Breast epithelium (tissue), 4 donors: ENCODE measurements around the gene FOXS1. TPM values are rescaled to one million over a fixed set of nuclear protein-coding genes. Genes with fewer than 3 reads are reported as not detected.
A peak's percentile ranks its signal among the peaks of the same experiment; 100 is the strongest.

Experiments used
- DNase-seq, 2 donors: peaks; one replicate each; pipeline ENCODE4 v3.0.0-alpha.2; 2019; ENCODE audit warnings: low spot score in 2 of 2
- H3K27ac ChIP-seq, 2 donors: fragments of 200-600 bp; sonication (generic) in 1 of 2; one replicate each; pipeline ENCODE4 v1.5.1; 2016 to 2019; ENCODE audit warnings: mild to moderate bottlenecking in 1 of 2
- H3K27me3 ChIP-seq, 2 donors: fragments of 200-600 bp; sonication (generic) in 1 of 2; one replicate each; pipeline versions ENCODE4 v1.5.1 to v1.6.0; 2017 to 2019; ENCODE audit warnings: control low read depth in 1 of 2, mild to moderate bottlenecking in 1 of 2
- H3K36me3 ChIP-seq: fragments of 200-600 bp; one replicate; pipeline ENCODE4 v1.5.1; 2019
- H3K4me1 ChIP-seq, 2 donors: fragments of 200-600 bp; sonication (generic); one replicate each; pipeline ENCODE4 v1.5.1; 2016 to 2019; ENCODE audit warnings: control low read depth in 1 of 2
- H3K4me3 ChIP-seq, 3 donors: fragments of 200-600 bp; sonication (generic); 1 replicate in 2 of 3; 2 replicates in 1 of 3; pipeline ENCODE4 v1.5.1; 2016 to 2019; ENCODE audit warnings: mild to moderate bottlenecking in 3 of 3, moderate library complexity in 2 of 3
- H3K9me3 ChIP-seq, 2 donors: fragments of 200-600 bp; sonication (generic) in 1 of 2; one replicate each; pipeline ENCODE4 v1.5.1; 2016 to 2019; ENCODE audit warnings: control low read depth in 1 of 2
- POLR2A ChIP-seq: fragments of 450-650 bp; IDR thresholded peaks from one replicate; pipeline ENCODE4 v1.6.1; 2016; ENCODE audit warnings: antibody characterized with exemption, mild to moderate bottlenecking, moderate library complexity
- POLR2AphosphoS5 ChIP-seq, 3 donors: sonication (generic); formaldehyde crosslinking; IDR thresholded peaks; one replicate each; pipeline ENCODE4 v1.6.1; 2017; ENCODE audit warnings: antibody characterized with exemption in 3 of 3
- intact Hi-C: fragments of 100-400 bp; cut with DNase I; formaldehyde crosslinking; loops from one replicate; pipeline ENCODE4 v1.15.1; 2023; ENCODE audit warnings: low total_unique reads
- total RNA-seq, 3 donors: library from RNA; depleted of rRNA; stranded (reverse); fragments of >200 nt; gene quantifications; one replicate each; pipeline ENCODE4 v1.1.0, GENCODE V29; 2016
- TF ChIP-seq, protein P1 (sequence below), 3 donors: fragments of 450-650 bp; IDR thresholded peaks; one replicate each; pipeline ENCODE4 v1.5.1; 2016 to 2017; ENCODE audit warnings: antibody characterized with exemption in 3 of 3, mild to moderate bottlenecking in 3 of 3, moderate library complexity in 3 of 3

The FOXS1 gene
- total RNA-seq, 3 donors from 2014 or later = 0.44 to 0.98 TPM; not detected in 1

DNA sequence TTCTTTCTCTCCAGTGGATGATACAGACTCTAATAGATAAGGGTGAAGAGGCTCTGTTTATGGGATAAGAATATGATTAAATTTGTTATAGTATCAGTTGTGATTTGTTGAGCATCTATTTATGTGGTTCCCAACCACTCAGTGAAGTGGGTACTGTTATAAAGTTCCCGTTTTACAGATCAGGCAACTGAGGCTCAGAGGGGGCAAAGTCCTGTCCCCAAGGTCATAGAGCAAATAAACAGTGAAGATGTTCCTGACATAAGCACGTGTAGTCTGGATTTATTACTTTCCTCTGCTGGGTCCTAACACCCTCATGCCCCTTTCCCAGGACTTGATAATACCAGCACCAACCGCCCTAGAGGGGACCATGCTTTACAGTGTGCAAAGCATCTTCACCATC lies 20.8 kb upstream of the FOXS1 start:
- peaks cover 4 to 12% of the 10 kb centered on the region in 2 donors for H3K4me1 ChIP-seq
- no peaks in the 10 kb centered on the region for H3K36me3 ChIP-seq
- TF ChIP-seq, protein P1, sequence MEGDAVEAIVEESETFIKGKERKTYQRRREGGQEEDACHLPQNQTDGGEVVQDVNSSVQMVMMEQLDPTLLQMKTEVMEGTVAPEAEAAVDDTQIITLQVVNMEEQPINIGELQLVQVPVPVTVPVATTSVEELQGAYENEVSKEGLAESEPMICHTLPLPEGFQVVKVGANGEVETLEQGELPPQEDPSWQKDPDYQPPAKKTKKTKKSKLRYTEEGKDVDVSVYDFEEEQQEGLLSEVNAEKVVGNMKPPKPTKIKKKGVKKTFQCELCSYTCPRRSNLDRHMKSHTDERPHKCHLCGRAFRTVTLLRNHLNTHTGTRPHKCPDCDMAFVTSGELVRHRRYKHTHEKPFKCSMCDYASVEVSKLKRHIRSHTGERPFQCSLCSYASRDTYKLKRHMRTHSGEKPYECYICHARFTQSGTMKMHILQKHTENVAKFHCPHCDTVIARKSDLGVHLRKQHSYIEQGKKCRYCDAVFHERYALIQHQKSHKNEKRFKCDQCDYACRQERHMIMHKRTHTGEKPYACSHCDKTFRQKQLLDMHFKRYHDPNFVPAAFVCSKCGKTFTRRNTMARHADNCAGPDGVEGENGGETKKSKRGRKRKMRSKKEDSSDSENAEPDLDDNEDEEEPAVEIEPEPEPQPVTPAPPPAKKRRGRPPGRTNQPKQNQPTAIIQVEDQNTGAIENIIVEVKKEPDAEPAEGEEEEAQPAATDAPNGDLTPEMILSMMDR (IDR thresholded peaks at IDR 0.05) = no peak
- TF ChIP-seq POLR2AphosphoS5 (IDR thresholded peaks at IDR 0.05) (no peak), POLR2A (no peak)
- no peak overlapping the region for H3K4me3 ChIP-seq
- no peak for DNase-seq
- intact Hi-C loops = no loop called here
- H3K27ac ChIP-seq = no peak overlapping the region
- H3K27me3 ChIP-seq = no peaks in the 10 kb centered on the region
- no peaks in the 10 kb centered on the region for H3K9me3 ChIP-seq

DNA sequence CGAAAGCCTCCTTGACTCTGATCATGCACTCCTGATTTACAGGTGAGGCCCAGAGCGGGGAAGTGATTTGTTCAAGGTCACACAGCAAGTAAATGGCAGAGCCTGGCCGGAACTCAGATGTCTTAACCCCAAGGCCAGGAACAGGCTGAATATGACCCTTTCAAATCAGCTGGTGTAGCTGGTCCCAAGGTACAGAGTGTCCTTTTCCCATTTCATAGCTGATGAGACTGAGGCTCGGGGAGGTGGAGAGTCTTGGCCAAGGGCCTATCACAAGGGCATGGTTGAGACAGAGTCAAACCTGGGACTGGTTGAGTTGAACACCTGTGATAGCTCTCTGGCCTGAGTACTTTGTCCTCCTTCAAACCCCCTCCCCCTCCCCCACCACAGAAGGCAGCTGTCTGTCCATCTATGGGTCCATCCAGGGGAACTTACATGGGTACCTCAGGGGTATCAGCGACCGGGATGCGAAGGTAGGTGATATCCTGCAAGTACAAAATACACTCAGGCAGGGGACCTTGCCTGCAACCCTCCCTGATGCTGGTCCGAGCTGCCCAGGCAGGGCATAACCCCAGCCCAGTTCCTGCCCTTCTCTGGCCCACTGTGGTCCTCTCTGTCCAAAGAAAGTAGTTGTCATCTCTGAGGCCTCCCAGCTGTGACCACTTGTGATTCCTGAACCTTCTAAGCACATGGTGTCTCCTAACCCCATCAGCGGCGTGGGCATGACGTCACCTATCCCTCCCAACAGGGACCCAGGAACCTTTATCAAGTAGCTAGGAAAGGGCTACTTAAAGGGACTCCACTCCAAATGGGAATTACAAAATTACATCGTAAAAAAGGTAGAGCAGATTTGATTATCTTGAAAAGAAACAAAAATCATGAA lies 19.4 kb upstream of the FOXS1 start:
- Histone ChIP-seq H3K27me3 (no peaks in the 10 kb centered on the region), H3K9me3 (no peaks in the 10 kb centered on the region), H3K36me3 (no peaks in the 10 kb centered on the region), H3K4me1 (peaks cover 4 to 7% of the 10 kb centered on the region in 2 donors), H3K4me3 (no peak overlapping the region), H3K27ac (no peak overlapping the region)
- no peak for DNase-seq
- intact Hi-C loops = no loop called here
- TF ChIP-seq POLR2A (no peak), POLR2AphosphoS5 (IDR thresholded peaks at IDR 0.05) (no peak)
- TF ChIP-seq, protein P1 (IDR thresholded peaks at IDR 0.05) = no peak

DNA sequence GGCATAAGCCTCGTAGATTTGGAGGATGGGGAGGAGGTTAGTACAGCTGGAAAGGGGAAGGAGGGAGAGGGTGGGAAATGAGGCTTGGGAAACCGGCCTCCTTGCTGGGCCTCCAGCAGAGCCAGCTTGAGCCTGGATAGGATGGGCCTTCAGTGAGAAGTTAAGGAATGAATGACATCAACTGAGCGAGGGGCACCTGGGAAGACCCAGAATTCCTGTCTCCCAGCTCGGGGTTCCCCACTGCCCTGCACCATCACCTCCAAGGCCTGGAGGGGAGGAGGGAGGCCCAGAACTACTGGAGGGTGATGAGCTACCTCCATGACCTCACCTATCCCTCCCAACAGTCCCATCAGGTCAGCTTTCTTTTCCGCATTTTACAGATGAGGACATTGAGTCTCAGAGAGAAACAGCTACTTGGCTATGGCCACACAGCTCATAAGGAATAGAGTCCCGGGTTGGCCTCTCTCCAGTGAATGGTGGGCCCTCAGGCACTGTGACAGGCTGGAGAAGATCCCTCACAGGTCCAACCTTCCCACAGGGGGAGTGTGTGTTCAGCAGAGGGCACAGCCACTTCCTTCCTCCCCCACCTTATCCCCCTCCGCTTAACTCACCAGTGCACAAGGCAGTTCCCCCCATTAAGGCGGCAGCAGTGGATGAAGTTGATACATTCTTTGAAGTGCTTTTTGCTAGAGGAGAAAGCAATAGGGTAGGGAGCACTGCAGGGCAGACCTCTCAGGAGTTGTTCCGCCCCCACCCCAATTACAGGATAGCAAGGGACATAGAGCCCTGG lies 18.1 kb upstream of the FOXS1 start:
- intact Hi-C loops = no loop called here

DNA sequence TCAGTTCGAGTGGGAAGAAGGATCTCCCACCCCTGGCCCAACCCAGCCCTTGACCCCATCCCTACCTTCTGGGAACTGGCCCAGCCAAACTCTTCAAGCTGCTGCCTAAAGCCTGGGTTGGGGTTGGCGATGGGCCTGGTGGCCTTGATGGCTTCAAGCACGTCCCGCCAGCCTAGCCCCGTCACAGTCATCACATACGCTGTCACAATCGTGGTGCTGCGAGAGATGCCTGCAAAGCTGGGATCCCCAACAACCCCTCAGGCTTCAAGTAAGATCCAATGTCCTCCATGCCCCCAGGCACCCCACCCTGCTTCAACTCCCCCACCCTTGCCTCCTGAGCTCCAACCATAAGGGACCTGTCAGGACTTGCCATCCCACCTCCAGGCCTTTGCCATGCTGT lies 17.1 kb upstream of the FOXS1 start:
- Histone ChIP-seq H3K27ac (no peak overlapping the region), H3K4me3 (no peak overlapping the region), H3K27me3 (peaks cover 0 to 5% of the 10 kb centered on the region in 2 donors), H3K4me1 (no peaks in the 10 kb centered on the region), H3K9me3 (no peaks in the 10 kb centered on the region), H3K36me3 (no peaks in the 10 kb centered on the region)
- intact Hi-C loops = no loop called here
- DNase-seq = no peak
- TF ChIP-seq POLR2A = no peak
- no peak for TF ChIP-seq POLR2AphosphoS5 (IDR thresholded peaks at IDR 0.05)
- TF ChIP-seq, protein P1 (IDR thresholded peaks at IDR 0.05) = no peak

More for the DNA sequence above, 18.1 kb upstream of the FOXS1 start:
- no peak overlapping the region for H3K4me3 ChIP-seq
- TF ChIP-seq POLR2AphosphoS5 (IDR thresholded peaks at IDR 0.05) (no peak), POLR2A (no peak)
- TF ChIP-seq, protein P1 (IDR thresholded peaks at IDR 0.05) = no peak
- H3K4me1 ChIP-seq = no peaks in the 10 kb centered on the region
- H3K27ac ChIP-seq = no peak overlapping the region
- H3K36me3 ChIP-seq = no peaks in the 10 kb centered on the region
- no peak for DNase-seq
- H3K9me3 ChIP-seq = no peaks in the 10 kb centered on the region
- no peaks in the 10 kb centered on the region for H3K27me3 ChIP-seq

DNA sequence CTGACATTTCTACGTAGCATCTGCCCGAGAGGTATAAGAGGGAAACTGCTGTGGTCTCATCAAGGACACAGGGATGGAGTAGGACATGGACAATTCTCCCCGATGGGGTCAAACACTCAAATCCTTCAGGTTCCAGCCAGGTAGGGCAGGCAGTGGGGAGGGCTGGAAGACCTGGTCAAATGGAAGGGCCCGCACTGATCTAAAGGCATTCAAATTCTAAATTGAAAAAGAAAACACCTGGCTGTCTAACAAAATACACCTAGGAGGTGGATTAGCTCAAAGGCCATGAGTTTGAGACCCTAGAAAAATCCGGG lies 16.7 kb upstream of the FOXS1 start:
- no peaks in the 10 kb centered on the region for H3K4me1 ChIP-seq
- TF ChIP-seq, protein P1 (IDR thresholded peaks at IDR 0.05) = no peak
- TF ChIP-seq POLR2AphosphoS5 (IDR thresholded peaks at IDR 0.05) (no peak), POLR2A (no peak)
- H3K36me3 ChIP-seq = no peaks in the 10 kb centered on the region
- H3K4me3 ChIP-seq = peak overlapping the region in 2 of 3 donors; percentile 61 to 78
- intact Hi-C loops = no loop called here
- no peak for DNase-seq
- no peak overlapping the region for H3K27ac ChIP-seq
- H3K9me3 ChIP-seq = no peaks in the 10 kb centered on the region
- H3K27me3 ChIP-seq = peaks cover 0 to 5% of the 10 kb centered on the region in 2 donors
